CD4-positive, alpha-beta T cell treated with Interleukin-1 beta for 1 hour (primary cell): ENCODE data around the gene EPHB1.

Experiments
- DNase-seq, 2 donors: peaks; one replicate each; pipeline ENCODE4 v3.0.0-alpha.2; 2020 to 2022

The EPHB1 gene

GRCh38 chr3:135172191-135172869 is 377.3 kb downstream of the EPHB1 start:
- DNase-seq = no peak

GRCh38 chr3:135175728-135176277 is 380.7 kb downstream of the EPHB1 start:
- DNase-seq = no peak

GRCh38 chr3:135176881-135177280 is 381.8 kb downstream of the EPHB1 start:
- DNase-seq = no peak

GRCh38 chr3:135178566-135178965 is 383.5 kb downstream of the EPHB1 start:
- no peak for DNase-seq

- no peak for DNase-seq
Observed at GRCh38 chr3:135181408-135181807, 386.3 kb downstream of the EPHB1 start.

GRCh38 chr3:135182364-135182998 is 387.4 kb downstream of the EPHB1 start:
- DNase-seq = no peak

GRCh38 chr3:135190658-135191057 is 395.6 kb downstream of the EPHB1 start:
- no peak for DNase-seq

- DNase-seq = no peak
Observed at GRCh38 chr3:135191708-135192107, 396.6 kb downstream of the EPHB1 start.

GRCh38 chr3:135192929-135193328 is 397.9 kb downstream of the EPHB1 start:
- DNase-seq = no peak

- DNase-seq = no peak
Observed at GRCh38 chr3:135197246-135197645, 402.2 kb downstream of the EPHB1 start.

- no peak for DNase-seq
Observed at GRCh38 chr3:135197856-135198255, 402.8 kb downstream of the EPHB1 start.

GRCh38 chr3:135199137-135199536 is 404.1 kb downstream of the EPHB1 start:
- no peak for DNase-seq

GRCh38 chr3:135203026-135203425 is 408.0 kb downstream of the EPHB1 start:
- no peak for DNase-seq

GRCh38 chr3:135213213-135213612 is 418.2 kb downstream of the EPHB1 start:
- no peak for DNase-seq

- no peak for DNase-seq
Observed at GRCh38 chr3:135213822-135214221, 418.8 kb downstream of the EPHB1 start.

GRCh38 chr3:135214400-135214799 is 419.3 kb downstream of the EPHB1 start:
- no peak for DNase-seq

- no peak for DNase-seq
Observed at GRCh38 chr3:135215516-135215915, 420.5 kb downstream of the EPHB1 start.

GRCh38 chr3:135216659-135217058 is 421.6 kb downstream of the EPHB1 start:
- DNase-seq = no peak

- DNase-seq = no peak
Observed at GRCh38 chr3:135217730-135218129, 422.7 kb downstream of the EPHB1 start.

- no peak for DNase-seq
Observed at GRCh38 chr3:135218304-135218703, 423.2 kb downstream of the EPHB1 start.

GRCh38 chr3:135218782-135219181 is 423.7 kb downstream of the EPHB1 start:
- DNase-seq = no peak

GRCh38 chr3:135224815-135225362 is 429.8 kb downstream of the EPHB1 start:
- DNase-seq = no peak

GRCh38 chr3:135226057-135226456 is 431.0 kb downstream of the EPHB1 start:
- peak in 1 of 2 donors; percentile 10 for DNase-seq

- no peak for DNase-seq
Observed at GRCh38 chr3:135228201-135228600, 433.1 kb downstream of the EPHB1 start.
